HepG2 (cell line): ENCODE results near the gene NDUFS1.

Experiments used
- CHD2 ChIP-seq: IDR thresholded peaks from 2 replicates; pipeline ENCODE4 v1.6.1; 2011; ENCODE audit warnings: low read depth, low read length, improper control_type of control experiment
- CHD4 ChIP-seq: fragments of 200-600 bp; sonication (generic); IDR thresholded peaks from 2 replicates; pipeline ENCODE4 v1.7.0; 2017; ENCODE audit warnings: mild to moderate bottlenecking, low read length, borderline replicate concordance
- GMEB1 ChIP-seq: sonication (generic); formaldehyde crosslinking; IDR thresholded peaks from 2 replicates; pipeline ENCODE4 v1.5.1; 2020; ENCODE audit warnings: missing genetic modification reagents, mild to moderate bottlenecking, borderline replicate concordance
- JUND ChIP-seq: sonication (generic); formaldehyde crosslinking; IDR thresholded peaks from 2 replicates; pipeline ENCODE4 v1.8.0; 2022; ENCODE audit warnings: mild to moderate bottlenecking, missing genetic modification reagents

- TF ChIP-seq CHD4 (no peak), JUND (CRISPR knock-in tag) (no peak), CHD2 (no peak), GMEB1 (CRISPR knock-in tag) (no peak)
These were observed 30.9 kb upstream of the NDUFS1 start for GRCh38 chr2:206190111-206190510.
